WTC11 (cell line): ENCODE measurements around the gene VIPR2. TPM values are rescaled to one million over a fixed set of nuclear protein-coding genes. Genes with fewer than 3 reads are reported as not detected.

Experiments
- ATAC-seq: fragments of 200-7000 bp; cut with Tn5 transposase; 2 replicates; pipeline ENCODE4 v1.10.0; 2021; ENCODE audit warnings: mild to moderate bottlenecking, moderate library complexity
- CTCF ChIA-PET: fragments of 300-600 bp; sonication (Branson Sonifier 250); formaldehyde crosslinking; loops from one replicate; lab custom pipeline; 2021; ENCODE audit warnings: antibody characterized with exemption; lab: Charles Lee
- POLR2A ChIA-PET: fragments of 350-600 bp; sonication (Branson Sonifier 250); formaldehyde crosslinking; loops from one replicate; lab custom pipeline; 2021; ENCODE audit warnings: antibody characterized with exemption; lab: Charles Lee
- DNase-seq: peaks from one replicate; pipeline ENCODE4 v3.0.0; 2021; ENCODE audit warnings: low spot score
- H3K27ac Mint-ChIP-seq: 2 replicates; pipeline ENCODE4 v1.8.0; 2021; ENCODE audit warnings: mixed read lengths
- H3K27me3 Mint-ChIP-seq: 2 replicates; pipeline ENCODE4 v1.8.0; 2021; ENCODE audit warnings: low read depth, mild to moderate bottlenecking, moderate library complexity, mixed read lengths
- H3K36me3 Mint-ChIP-seq: 2 replicates; pipeline ENCODE4 v1.8.0; 2021; ENCODE audit warnings: mixed read lengths
- H3K4me1 Mint-ChIP-seq: 2 replicates; pipeline ENCODE4 v1.8.0; 2022; ENCODE audit warnings: mixed read lengths
- H3K4me3 Mint-ChIP-seq: 2 replicates; pipeline ENCODE4 v1.8.0; 2021; ENCODE audit warnings: mild to moderate bottlenecking, moderate library complexity, mixed read lengths
- H3K9me3 Mint-ChIP-seq: 2 replicates; pipeline ENCODE4 v1.8.0; 2021; ENCODE audit warnings: mixed read lengths
- AFF4 ChIP-seq: sonication (generic); formaldehyde crosslinking; IDR thresholded peaks from 2 replicates; pipeline ENCODE4 v1.8.1; 2023; ENCODE audit warnings: mild to moderate bottlenecking, missing genetic modification reagents, borderline replicate concordance
- ATF1 ChIP-seq: sonication (generic); formaldehyde crosslinking; IDR thresholded peaks from 2 replicates; pipeline ENCODE4 v1.8.1; 2023; ENCODE audit warnings: mild to moderate bottlenecking, moderate library complexity, missing genetic modification reagents
- ATF3 ChIP-seq: sonication (generic); formaldehyde crosslinking; conservative IDR thresholded peaks from 2 replicates; pipeline ENCODE4 v1.8.1; 2022; ENCODE audit warnings: mild to moderate bottlenecking, missing genetic modification reagents
- CTCF ChIP-seq: fragments of 200-600 bp; IDR thresholded peaks from 2 replicates; pipeline ENCODE4 v1.8.0; 2022; ENCODE audit warnings: antibody characterized with exemption
- ERG ChIP-seq: fragments of 250-450 bp; sonication (Bioruptor Pico); IDR thresholded peaks from 2 replicates; pipeline ENCODE4 v1.8.0; 2021; ENCODE audit warnings: mild to moderate bottlenecking
- FOXJ3 ChIP-seq: sonication (generic); formaldehyde crosslinking; IDR thresholded peaks from 2 replicates; pipeline ENCODE4 v1.9.0; 2021; ENCODE audit warnings: missing genetic modification reagents, mild to moderate bottlenecking, borderline replicate concordance
- JUN ChIP-seq: sonication (generic); formaldehyde crosslinking; IDR thresholded peaks from 2 replicates; pipeline ENCODE4 v1.8.0; 2023; ENCODE audit warnings: mild to moderate bottlenecking, missing genetic modification reagents
- NR3C1 ChIP-seq: sonication (generic); formaldehyde crosslinking; conservative IDR thresholded peaks from 2 replicates; pipeline ENCODE4 v1.8.1; 2023; ENCODE audit warnings: low read depth, mild to moderate bottlenecking, missing genetic modification reagents
- RORB ChIP-seq: fragments of 250-450 bp; sonication (Bioruptor Pico); IDR thresholded peaks from 2 replicates; pipeline ENCODE4 v1.9.0; 2021; ENCODE audit warnings: mild to moderate bottlenecking
- SMAD4 ChIP-seq: sonication (generic); formaldehyde crosslinking; IDR thresholded peaks from 2 replicates; pipeline ENCODE4 v1.8.0; 2022; ENCODE audit warnings: mild to moderate bottlenecking, missing genetic modification reagents
- TEAD1 ChIP-seq: sonication (generic); formaldehyde crosslinking; IDR thresholded peaks from 2 replicates; pipeline ENCODE4 v1.8.0; 2022; ENCODE audit warnings: mild to moderate bottlenecking, missing genetic modification reagents
- USF1 ChIP-seq: sonication (generic); formaldehyde crosslinking; IDR thresholded peaks from 2 replicates; pipeline ENCODE4 v1.8.0; 2022; ENCODE audit warnings: mild to moderate bottlenecking, missing genetic modification reagents
- ZNF263 ChIP-seq: sonication (generic); formaldehyde crosslinking; IDR thresholded peaks from 2 replicates; pipeline ENCODE4 v1.8.1; 2022; ENCODE audit warnings: low read depth, mild to moderate bottlenecking, moderate library complexity, missing genetic modification reagents
- ZNF396 ChIP-seq: fragments of 250-450 bp; sonication (Bioruptor Pico); IDR thresholded peaks from 2 replicates; pipeline ENCODE4 v1.8.0; 2021; ENCODE audit warnings: mild to moderate bottlenecking, moderate library complexity, borderline replicate concordance
- total RNA-seq: library from RNA; stranded (reverse); gene quantifications from 3 replicates; pipeline ENCODE4 v1.2.3, GENCODE V29; 2021
- TF ChIP-seq, protein P1 (sequence below): sonication (generic); formaldehyde crosslinking; IDR thresholded peaks from 2 replicates; pipeline ENCODE4 v1.8.1; 2023; ENCODE audit warnings: mild to moderate bottlenecking, missing genetic modification reagents, moderate library complexity
- TF ChIP-seq, protein P2 (sequence below): sonication (generic); formaldehyde crosslinking; IDR thresholded peaks from 2 replicates; pipeline ENCODE4 v1.8.1; 2022; ENCODE audit warnings: missing genetic modification reagents, borderline replicate concordance

VIPR2 gene
- total RNA-seq, 1 experiment from 2014 or later = 7.5 TPM

GRCh38 chr7:159032753-159033472 lies 111.8 kb downstream of the VIPR2 start:
- Mint-ChIP-seq H3K4me3 (no peak overlapping the region), H3K27ac (0 out of 2 replicates have a peak overlapping the region, but pooled peaks have one; percentile 2), H3K27me3 (peaks cover 5% of the 10 kb centered on the region; the same call in 1 of the 2 replicates), H3K36me3 (no peaks in the 10 kb centered on the region), H3K4me1 (peaks cover 16% of the 10 kb centered on the region), H3K9me3 (no peaks in the 10 kb centered on the region)
- no peak for DNase-seq
- POLR2A ChIA-PET = no interaction called here
- TF ChIP-seq TEAD1 (no peak), RORB (CRISPR knock-in tag) (no peak), CTCF (no peak), AFF4 (CRISPR knock-in tag) (no peak), ZNF263 (CRISPR knock-in tag) (no peak), NR3C1 (CRISPR knock-in tag) (no peak), FOXJ3 (CRISPR knock-in tag) (no peak)
- TF ChIP-seq, protein P1, sequence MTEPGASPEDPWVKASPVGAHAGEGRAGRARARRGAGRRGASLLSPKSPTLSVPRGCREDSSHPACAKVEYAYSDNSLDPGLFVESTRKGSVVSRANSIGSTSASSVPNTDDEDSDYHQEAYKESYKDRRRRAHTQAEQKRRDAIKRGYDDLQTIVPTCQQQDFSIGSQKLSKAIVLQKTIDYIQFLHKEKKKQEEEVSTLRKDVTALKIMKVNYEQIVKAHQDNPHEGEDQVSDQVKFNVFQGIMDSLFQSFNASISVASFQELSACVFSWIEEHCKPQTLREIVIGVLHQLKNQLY (CRISPR knock-in tag) = no peak
- TF ChIP-seq, protein P2, sequence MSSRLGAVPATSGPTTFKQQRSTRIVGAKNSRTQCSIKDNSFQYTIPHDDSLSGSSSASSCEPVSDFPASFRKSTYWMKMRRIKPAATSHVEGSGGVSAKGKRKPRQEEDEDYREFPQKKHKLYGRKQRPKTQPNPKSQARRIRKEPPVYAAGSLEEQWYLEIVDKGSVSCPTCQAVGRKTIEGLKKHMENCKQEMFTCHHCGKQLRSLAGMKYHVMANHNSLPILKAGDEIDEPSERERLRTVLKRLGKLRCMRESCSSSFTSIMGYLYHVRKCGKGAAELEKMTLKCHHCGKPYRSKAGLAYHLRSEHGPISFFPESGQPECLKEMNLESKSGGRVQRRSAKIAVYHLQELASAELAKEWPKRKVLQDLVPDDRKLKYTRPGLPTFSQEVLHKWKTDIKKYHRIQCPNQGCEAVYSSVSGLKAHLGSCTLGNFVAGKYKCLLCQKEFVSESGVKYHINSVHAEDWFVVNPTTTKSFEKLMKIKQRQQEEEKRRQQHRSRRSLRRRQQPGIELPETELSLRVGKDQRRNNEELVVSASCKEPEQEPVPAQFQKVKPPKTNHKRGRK (CRISPR knock-in tag) = no peak
- TF ChIP-seq, all 79 proteins: peak for 0
- no peak for ATAC-seq
- CTCF ChIA-PET = interaction anchor here (1.2 kb wide), 1 partner anchor 57 kb away, joined by 3 read pairs; no protein-coding TSS in a partner anchor

GRCh38 chr7:159032322-159032721 lies 112.3 kb downstream of the VIPR2 start:
- Mint-ChIP-seq H3K4me3 (no peak overlapping the region), H3K36me3 (no peaks in the 10 kb centered on the region), H3K4me1 (peaks cover 16% of the 10 kb centered on the region), H3K27me3 (peaks cover 5% of the 10 kb centered on the region; the same call in 1 of the 2 replicates)
- POLR2A ChIA-PET = no interaction called here
- no peak for ATAC-seq
- no peak for TF ChIP-seq SMAD4 (CRISPR knock-in tag)
- TF ChIP-seq ERG = no peak
- TF ChIP-seq USF1 (CRISPR knock-in tag) = no peak
- no peak for TF ChIP-seq ATF3 (CRISPR knock-in tag)
- TF ChIP-seq ATF1 (CRISPR knock-in tag) = no peak
- TF ChIP-seq NR3C1 (CRISPR knock-in tag) = no peak
- no peak for TF ChIP-seq ZNF396 (CRISPR knock-in tag)
- TF ChIP-seq ZNF263 (CRISPR knock-in tag) = no peak
- no peak for TF ChIP-seq JUN (CRISPR knock-in tag)
- TF ChIP-seq, all 79 proteins: peak for 0
- no peak for DNase-seq
- Mint-ChIP-seq H3K27ac (0 out of 2 replicates have a peak overlapping the region, but pooled peaks have one; percentile 2), H3K9me3 (no peaks in the 10 kb centered on the region)
- CTCF ChIA-PET = interaction anchor here (1.2 to 2.4 kb wide), 2 partner anchors 32 to 56 kb away, joined by 3 to 10 read pairs; no protein-coding TSS in a partner anchor
